Measurements from ENCODE around the gene LRRC3.

LRRC3 gene

GRCh38 chr21:44461005-44461404 lies 5.7 kb downstream of the LRRC3 start:
- TF ChIP-seq, protein P1, sequence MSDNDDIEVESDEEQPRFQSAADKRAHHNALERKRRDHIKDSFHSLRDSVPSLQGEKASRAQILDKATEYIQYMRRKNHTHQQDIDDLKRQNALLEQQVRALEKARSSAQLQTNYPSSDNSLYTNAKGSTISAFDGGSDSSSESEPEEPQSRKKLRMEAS (IDR thresholded peaks at IDR 0.05; ENCODE audit: low read depth, low read length): no peak
- TF ChIP-seq POLR2A (IDR thresholded peaks at IDR 0.05; ENCODE audit: extremely low read depth, insufficient read length) (no peak), MYC (IDR thresholded peaks at IDR 0.05; ENCODE audit: low read depth, low read length) (no peak)
- TF ChIP-seq, protein P2, sequence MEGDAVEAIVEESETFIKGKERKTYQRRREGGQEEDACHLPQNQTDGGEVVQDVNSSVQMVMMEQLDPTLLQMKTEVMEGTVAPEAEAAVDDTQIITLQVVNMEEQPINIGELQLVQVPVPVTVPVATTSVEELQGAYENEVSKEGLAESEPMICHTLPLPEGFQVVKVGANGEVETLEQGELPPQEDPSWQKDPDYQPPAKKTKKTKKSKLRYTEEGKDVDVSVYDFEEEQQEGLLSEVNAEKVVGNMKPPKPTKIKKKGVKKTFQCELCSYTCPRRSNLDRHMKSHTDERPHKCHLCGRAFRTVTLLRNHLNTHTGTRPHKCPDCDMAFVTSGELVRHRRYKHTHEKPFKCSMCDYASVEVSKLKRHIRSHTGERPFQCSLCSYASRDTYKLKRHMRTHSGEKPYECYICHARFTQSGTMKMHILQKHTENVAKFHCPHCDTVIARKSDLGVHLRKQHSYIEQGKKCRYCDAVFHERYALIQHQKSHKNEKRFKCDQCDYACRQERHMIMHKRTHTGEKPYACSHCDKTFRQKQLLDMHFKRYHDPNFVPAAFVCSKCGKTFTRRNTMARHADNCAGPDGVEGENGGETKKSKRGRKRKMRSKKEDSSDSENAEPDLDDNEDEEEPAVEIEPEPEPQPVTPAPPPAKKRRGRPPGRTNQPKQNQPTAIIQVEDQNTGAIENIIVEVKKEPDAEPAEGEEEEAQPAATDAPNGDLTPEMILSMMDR (IDR thresholded peaks at IDR 0.05; ENCODE audit: low read depth, low read length): no peak
- DNase-seq (ENCODE audit: low read depth): no peak
- no peak overlapping the region for H3K4me3 ChIP-seq (ENCODE audit: low read depth, low read length)

- no peak overlapping the region for H3K4me3 ChIP-seq (ENCODE audit: low read depth, low read length)
- DNase-seq (ENCODE audit: low read depth): no peak
- TF ChIP-seq, protein P2 (IDR thresholded peaks at IDR 0.05; ENCODE audit: low read depth, low read length): no peak
- TF ChIP-seq, protein P1 (IDR thresholded peaks at IDR 0.05; ENCODE audit: low read depth, low read length): no peak
- TF ChIP-seq MYC (IDR thresholded peaks at IDR 0.05; ENCODE audit: low read depth, low read length) (no peak), POLR2A (IDR thresholded peaks at IDR 0.05; ENCODE audit: extremely low read depth, insufficient read length) (no peak)
These were observed 6.2 kb downstream of the LRRC3 start for GRCh38 chr21:44461464-44462001.

- H3K4me3 ChIP-seq (ENCODE audit: low read depth, low read length): no peak overlapping the region
- TF ChIP-seq POLR2A (IDR thresholded peaks at IDR 0.05; ENCODE audit: extremely low read depth, insufficient read length): no peak
- TF ChIP-seq MYC (IDR thresholded peaks at IDR 0.05; ENCODE audit: low read depth, low read length): no peak
- TF ChIP-seq, protein P2 (IDR thresholded peaks at IDR 0.05; ENCODE audit: low read depth, low read length): no peak
- TF ChIP-seq, protein P1 (IDR thresholded peaks at IDR 0.05; ENCODE audit: low read depth, low read length): no peak
- no peak for DNase-seq (ENCODE audit: low read depth)
These were observed 7.0 kb downstream of the LRRC3 start for GRCh38 chr21:44462086-44462833.

DNA sequence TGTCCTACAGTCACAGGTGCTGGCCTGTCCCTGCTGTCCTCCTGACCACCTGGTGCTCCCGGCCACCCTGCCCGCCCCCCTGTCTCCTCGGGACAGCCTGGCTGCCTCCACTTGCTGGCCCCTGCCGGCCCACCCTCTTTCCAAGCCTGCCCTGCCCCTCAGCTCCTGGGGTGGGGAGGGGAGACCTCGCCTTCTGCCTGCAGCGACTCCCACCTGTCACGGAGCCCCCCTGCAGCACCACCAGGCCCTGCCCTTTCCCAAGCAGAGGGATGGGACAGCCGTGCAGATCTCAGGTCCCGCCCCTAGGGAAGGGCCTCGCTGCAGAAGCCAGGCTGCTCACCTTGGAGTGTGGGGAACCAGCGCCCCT lies 7.5 kb downstream of the LRRC3 start:
- no peak for DNase-seq (ENCODE audit: low read depth)
- no peak overlapping the region for H3K4me3 ChIP-seq (ENCODE audit: low read depth, low read length)
- TF ChIP-seq MYC (IDR thresholded peaks at IDR 0.05; ENCODE audit: low read depth, low read length): no peak
- TF ChIP-seq, protein P1 (IDR thresholded peaks at IDR 0.05; ENCODE audit: low read depth, low read length): no peak
- TF ChIP-seq POLR2A (IDR thresholded peaks at IDR 0.05; ENCODE audit: extremely low read depth, insufficient read length): no peak
- TF ChIP-seq, protein P2 (IDR thresholded peaks at IDR 0.05; ENCODE audit: low read depth, low read length): no peak

DNA sequence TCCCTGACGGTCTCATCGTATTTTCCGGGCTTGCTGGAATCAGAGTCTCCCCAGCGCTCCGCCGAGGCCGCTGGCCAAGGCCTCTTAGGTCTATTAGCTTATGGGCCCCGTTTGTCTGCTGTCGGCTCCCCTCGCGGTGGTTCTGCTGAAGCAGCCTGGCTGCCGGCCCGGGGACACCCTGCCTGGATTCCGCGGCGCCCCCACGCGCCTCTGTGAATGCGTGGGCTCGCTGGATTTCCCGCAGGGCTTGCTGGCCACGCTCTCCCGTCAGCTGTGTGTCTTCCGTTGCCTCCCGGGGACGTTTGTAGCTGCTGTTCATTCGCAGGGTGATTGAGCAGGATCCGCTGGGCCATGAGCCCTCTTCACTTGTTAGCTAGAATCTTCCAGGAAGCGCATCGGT lies 8.4 kb downstream of the LRRC3 start:
- no peak overlapping the region for H3K4me3 ChIP-seq (ENCODE audit: low read depth, low read length)
- TF ChIP-seq, protein P2 (IDR thresholded peaks at IDR 0.05; ENCODE audit: low read depth, low read length): no peak
- no peak for DNase-seq (ENCODE audit: low read depth)
